Measurements from ENCODE around the gene GNAO1.

The GNAO1 gene

DNA sequence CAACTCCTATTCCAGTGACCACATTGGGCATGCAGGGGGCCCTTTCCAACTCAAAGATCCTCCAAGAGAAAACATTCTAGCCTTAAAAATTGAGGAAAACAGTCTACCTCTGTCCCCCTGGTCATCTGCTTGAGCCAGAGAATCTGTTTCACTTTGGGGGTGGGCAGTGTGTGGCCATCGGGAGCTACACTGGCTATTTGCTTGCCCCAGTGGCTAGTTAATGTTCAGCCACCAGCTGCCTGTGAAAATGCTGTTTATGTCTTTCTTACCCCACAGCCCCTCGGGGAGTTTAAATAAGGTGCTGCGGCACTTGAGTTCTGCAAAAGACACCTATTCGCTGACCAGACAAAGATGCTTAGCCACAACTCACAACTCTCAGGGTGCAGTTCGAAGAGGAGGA is 43.4 kb downstream of the GNAO1 start:
- in situ Hi-C loops (cut with MboI; ENCODE audit: low sequenced_read_pairs) = no loop called here

DNA sequence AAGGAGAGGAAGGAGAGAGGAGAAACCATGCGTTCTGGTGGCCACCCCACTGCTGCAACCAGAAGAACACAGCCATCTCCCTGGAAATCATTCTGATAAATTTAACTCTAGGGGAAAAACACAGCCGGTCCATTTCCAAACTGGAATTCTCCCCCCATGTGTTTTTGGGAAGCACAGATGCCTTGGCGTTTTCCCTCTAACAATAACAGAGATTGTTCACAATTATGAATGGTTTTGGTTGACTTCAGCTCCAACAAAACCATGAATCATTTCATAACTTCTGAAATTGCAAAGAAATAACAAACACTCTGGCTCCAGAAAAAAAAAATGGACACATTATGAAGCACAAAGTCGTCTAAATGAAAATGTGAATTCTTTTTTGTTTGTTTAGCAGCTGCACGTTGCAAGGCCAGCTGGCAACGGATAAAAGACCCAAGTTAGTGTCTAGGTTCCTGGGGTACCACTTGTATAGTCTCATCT is 46.2 kb downstream of the GNAO1 start:
- in situ Hi-C loops (cut with MboI; ENCODE audit: low sequenced_read_pairs) = no loop called here

- in situ Hi-C loops (cut with MboI; ENCODE audit: low sequenced_read_pairs) = no loop called here
Observed at GRCh38 chr16:56238188-56238587, 46.9 kb downstream of the GNAO1 start.

GRCh38 chr16:56241596-56241995 is 50.3 kb downstream of the GNAO1 start:
- in situ Hi-C loops (cut with MboI; ENCODE audit: low sequenced_read_pairs) = no loop called here

DNA sequence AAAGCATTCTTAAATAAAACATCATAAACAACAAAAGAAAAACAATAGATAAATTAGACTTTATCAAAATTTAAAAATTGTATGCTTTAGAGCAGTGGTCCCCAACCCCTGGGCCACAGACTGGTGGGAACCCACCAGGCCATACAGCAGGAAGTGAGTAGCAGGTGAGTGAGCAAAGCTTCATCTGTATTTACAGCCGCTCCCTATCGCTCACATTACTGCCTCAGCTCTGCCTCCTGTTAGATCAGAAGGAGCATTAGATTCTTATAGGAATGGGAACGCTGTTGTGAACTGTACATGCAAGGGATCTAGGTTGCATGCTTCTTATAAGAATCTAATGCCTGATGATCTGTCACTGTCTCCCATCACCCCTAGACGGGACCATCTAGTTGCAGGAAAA is 51.5 kb downstream of the GNAO1 start:
- in situ Hi-C loops (cut with MboI; ENCODE audit: low sequenced_read_pairs) = no loop called here

DNA sequence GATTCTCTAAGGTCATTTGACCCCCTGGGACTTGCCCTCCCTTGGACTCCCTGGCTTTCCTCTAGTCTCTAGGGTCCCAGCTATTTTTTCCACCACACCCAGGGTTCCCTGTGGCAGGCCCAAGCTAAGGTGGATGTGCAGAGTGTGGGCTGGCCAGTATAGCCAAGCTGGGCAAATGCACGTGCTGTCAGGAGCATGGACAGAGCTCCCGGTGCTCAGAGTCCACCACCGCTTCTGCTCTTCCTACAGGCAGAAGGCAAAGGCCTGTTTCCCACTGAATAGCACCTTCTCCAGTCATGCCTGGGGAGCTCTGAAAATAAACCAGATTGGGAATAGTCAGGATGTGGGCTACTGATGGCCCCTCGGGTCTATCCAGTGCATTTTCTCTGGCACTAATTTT is 53.3 kb downstream of the GNAO1 start:
- in situ Hi-C loops (cut with MboI; ENCODE audit: low sequenced_read_pairs) = no loop called here

- in situ Hi-C loops (cut with MboI; ENCODE audit: low sequenced_read_pairs) = no loop called here
Observed at GRCh38 chr16:56245197-56245596, 53.9 kb downstream of the GNAO1 start.

- in situ Hi-C loops (cut with MboI; ENCODE audit: low sequenced_read_pairs) = no loop called here
Observed at GRCh38 chr16:56246051-56246817, 54.9 kb downstream of the GNAO1 start.

GRCh38 chr16:56247018-56247417 is 55.7 kb downstream of the GNAO1 start:
- in situ Hi-C loops (cut with MboI; ENCODE audit: low sequenced_read_pairs) = no loop called here

DNA sequence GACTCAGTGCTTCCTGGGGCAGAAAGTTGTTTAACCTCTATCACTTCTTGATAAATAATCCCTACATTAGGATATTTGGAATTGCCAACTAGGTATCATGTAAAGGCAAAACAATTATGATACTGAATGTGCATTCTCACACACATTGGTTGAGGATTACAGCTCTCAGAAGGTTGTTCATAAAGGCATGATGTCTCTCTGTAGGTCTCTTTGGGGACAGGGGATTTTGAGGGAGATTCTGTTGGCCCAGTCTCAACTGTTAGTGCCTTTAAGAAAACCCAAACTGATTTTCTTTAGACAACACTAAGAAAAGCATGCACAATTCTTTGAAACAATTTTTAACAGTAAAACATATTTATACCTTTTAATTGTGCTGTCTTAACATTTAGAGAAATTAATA is 56.5 kb downstream of the GNAO1 start:
- in situ Hi-C loops (cut with MboI; ENCODE audit: low sequenced_read_pairs) = no loop called here

DNA sequence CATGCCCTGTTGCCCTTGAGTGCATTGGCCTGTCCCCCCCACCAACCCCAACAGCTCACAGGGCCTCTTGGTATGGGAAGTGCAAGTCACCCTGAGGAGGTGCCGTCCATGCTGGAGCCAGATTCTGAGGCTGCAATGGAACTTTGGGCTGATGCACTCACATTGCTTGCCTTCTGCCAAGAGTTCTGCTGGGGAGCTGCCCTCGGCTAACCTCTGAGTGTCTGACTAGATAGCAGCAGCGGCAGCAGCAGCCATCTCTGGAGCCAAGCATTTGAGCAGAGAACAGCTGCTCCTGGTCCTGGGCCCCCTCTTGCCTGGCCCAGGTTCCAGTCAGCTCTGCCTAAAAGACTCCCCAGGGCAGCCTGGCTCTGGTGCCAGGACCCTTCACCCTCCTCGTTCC is 61.5 kb downstream of the GNAO1 start:
- in situ Hi-C loops (cut with MboI; ENCODE audit: low sequenced_read_pairs) = no loop called here

DNA sequence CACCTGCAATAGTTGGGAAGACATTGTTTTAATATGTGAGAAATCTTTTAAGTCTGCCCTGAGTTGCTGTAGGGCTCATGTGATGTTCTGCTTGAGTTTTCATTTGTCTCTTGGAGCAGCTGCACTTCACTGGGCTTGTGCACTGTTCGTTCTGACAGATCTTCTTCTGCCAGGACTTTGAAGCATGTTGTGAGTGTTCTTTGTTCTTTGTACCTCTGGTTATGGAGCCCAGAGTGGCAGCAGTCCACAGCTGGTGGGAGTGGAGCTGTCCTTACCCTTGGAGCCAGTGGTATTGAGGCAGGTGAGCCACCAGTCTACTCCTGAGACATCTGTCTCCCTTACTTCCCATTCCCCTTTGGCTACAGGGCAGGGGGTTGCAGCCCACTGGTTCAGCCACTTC is 64.6 kb downstream of the GNAO1 start:
- in situ Hi-C loops (cut with MboI; ENCODE audit: low sequenced_read_pairs) = no loop called here

DNA sequence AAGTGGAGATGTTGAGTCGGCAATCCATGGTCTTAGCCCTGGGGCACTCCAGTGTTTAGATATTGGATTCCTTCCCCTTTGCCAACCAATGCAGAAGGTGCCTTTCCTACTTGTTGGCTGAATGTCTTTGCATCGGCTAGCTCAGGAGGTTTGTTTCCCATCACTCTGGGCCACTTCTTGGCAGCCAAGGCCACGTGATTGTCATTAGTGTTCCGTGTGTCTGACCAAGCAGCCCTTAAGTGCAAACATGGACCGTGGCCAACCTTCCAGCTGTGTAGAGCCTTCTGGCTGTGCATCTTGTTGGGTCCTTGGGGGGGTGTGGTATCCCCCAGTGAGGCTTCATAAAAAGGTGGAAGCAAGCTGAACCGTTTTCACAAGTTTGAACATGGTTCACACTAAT is 66.0 kb downstream of the GNAO1 start:
- in situ Hi-C loops (cut with MboI; ENCODE audit: low sequenced_read_pairs) = no loop called here

GRCh38 chr16:56257666-56258342 is 66.5 kb downstream of the GNAO1 start:
- in situ Hi-C loops (cut with MboI; ENCODE audit: low sequenced_read_pairs) = no loop called here

DNA sequence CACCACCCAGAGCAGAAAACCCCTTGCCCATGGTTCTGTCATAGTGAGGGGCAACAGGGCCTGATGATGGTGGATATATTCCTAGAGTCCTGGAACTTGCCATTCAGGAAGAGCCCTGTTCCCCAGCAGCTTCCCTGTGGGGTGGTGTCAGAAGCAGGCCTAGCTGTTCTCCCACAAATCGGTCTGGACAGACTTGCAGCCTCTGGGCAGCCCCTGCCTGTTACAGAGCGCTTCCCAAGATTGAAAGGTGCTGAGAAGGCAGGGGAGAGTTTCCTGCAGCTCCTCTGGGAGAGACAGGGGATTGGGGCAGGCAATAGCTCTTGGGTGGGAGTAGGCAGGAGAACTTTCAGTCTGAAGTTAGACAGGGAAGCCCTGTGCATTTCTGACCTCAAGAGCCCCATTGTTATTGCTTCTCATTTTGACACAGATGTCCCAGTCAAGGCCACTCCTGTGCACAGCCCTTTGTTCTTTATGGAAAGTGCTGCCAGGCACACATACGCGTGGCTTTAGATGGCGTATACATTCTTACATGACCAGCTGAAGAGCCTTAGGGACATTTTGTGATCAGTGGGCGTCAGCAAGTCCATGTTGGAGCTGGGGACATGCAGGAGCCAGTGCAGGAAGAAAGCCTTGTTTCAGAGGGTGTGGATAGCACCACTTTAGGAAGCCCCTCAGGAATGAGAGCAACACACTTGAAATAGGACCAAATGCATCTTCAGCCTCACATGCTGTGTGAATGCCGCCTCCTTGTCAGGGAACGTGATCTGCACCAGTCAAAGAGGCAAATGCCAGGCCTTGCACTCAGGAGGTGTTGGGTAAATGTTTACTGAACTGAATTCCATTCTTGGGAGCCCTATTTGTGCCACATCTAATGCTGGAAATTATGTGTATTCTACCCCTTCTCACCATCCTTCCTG is 67.5 kb downstream of the GNAO1 start:
- in situ Hi-C loops (cut with MboI; ENCODE audit: low sequenced_read_pairs) = no loop called here

- in situ Hi-C loops (cut with MboI; ENCODE audit: low sequenced_read_pairs) = no loop called here
Observed at GRCh38 chr16:56259425-56259779, 68.1 kb downstream of the GNAO1 start.

DNA sequence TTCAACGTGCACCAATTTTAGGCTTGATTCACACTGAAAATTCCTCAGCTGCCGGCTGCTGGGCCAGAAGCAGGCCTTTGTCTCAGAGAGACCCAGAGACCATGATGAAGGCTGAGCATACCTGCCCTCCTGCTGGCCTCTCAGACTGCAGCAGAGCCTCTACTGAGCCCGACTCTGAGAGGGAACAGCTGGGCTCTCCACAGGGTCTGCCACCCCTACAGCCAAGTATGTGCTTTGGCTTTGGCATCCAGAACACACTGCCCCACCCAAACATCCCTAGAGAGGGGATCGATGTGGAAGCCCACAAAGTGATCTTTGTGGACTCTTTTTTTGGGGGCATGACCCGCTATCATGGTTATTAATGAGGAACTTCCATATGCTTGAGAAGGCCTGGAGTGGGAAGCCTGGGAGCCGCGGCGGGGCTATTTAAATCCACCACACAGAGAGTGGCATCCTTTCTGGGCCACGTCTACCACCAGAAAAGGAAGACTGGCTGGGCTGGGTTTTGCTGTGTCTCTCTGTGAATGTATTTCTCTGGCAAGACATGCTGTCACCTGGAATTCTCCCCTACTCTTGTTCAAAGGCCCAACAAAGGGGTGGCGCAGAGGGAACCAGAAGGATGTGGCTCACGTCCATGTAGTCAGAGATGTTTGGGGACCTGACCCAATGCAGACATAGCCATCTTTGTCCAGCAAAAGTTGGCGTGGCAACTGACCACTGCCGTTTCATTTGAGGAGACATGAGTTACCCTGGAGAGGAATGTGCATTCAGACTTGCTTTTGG is 69.3 kb downstream of the GNAO1 start:
- in situ Hi-C loops (cut with MboI; ENCODE audit: low sequenced_read_pairs) = no loop called here

DNA sequence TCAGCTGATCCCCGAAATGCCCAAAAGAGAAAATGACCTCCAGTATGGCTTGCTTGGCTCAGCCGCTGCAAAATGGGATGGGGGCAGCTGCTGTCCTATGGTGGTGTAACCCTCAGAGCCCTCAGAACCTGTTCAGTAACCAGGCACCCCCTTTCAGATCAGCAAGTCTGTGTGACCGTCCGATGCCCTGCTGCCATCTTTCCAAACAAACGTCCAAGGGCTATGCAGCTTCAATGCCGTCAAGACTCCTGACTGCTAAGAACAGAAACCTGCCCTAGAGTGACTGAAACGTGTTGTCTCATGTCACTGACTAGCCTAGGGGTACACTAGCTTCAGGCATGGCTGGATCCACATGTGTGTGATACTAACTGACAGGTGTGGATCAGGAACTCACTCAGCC is 70.4 kb downstream of the GNAO1 start:
- in situ Hi-C loops (cut with MboI; ENCODE audit: low sequenced_read_pairs) = no loop called here

GRCh38 chr16:56262148-56262547 is 70.9 kb downstream of the GNAO1 start:
- in situ Hi-C loops (cut with MboI; ENCODE audit: low sequenced_read_pairs) = no loop called here

- in situ Hi-C loops (cut with MboI; ENCODE audit: low sequenced_read_pairs) = no loop called here
Observed at GRCh38 chr16:56262551-56263245, 71.4 kb downstream of the GNAO1 start.

All from hTERT RPE-1 (cell line).